Vagina (tissue), 2 donors: ENCODE results near the gene TEC.

Experiments used
- CTCF ChIP-seq, 3 experiments: fragments of 450-650 bp in 2 of 3; fragments of 200-600 bp in 1 of 3; sonication (generic) in 1 of 3; IDR thresholded peaks; one replicate each; pipeline ENCODE4 v1.5.1; 2017 to 2019; ENCODE audit warnings: antibody characterized with exemption in 3 of 3, mild to moderate bottlenecking in 2 of 3, moderate library complexity in 2 of 3
- POLR2AphosphoS5 ChIP-seq, 2 donors: sonication (generic); formaldehyde crosslinking; IDR thresholded peaks; one replicate each; pipeline ENCODE4 v1.9.0; 2017; ENCODE audit warnings: antibody characterized with exemption in 2 of 2, mild to moderate bottlenecking in 2 of 2, low read depth in 1 of 2; ENCODE audit not compliant: insufficient read depth in 1 of 2

GRCh38 chr4:48191758-48192157 lies 77.9 kb downstream of the TEC start:
- TF ChIP-seq CTCF (IDR thresholded peaks at IDR 0.05) (no peak), POLR2AphosphoS5 (IDR thresholded peaks at IDR 0.05; ENCODE audit: insufficient read depth in 1 of 2, low read depth in 1 of 2) (no peak)
